VCaP (cell line): Measurements from ENCODE around the gene DHRS7C.

Source experiments
- H3K27ac ChIP-seq: fragments of 450-650 bp; 2 replicates; pipeline ENCODE4 v1.5.1; 2017
- TF ChIP-seq, protein P1 (sequence below): fragments of 450-650 bp; conservative IDR thresholded peaks from 2 replicates; pipeline ENCODE4 v1.5.1; 2017; ENCODE audit warnings: mild to moderate bottlenecking, moderate library complexity

Gene DHRS7C

DNA sequence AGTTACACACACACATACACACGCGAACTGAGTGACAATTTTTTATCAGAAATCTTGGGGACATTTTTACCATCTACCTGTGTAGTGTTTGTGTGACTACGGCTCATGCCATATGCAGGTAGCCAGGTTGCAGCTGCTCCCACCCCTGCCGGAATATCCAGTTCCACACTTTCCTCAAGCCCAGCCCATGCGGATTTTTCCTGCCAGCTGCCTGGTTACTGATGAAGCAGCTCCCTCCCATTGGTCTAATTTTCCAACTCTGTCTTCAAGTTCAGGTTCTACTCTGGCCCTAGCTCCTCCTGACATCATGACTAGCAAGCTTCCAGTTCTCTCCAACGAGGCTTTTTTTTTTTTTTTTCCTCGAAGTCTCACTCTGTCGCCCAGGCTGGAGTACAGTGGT is 25.7 kb upstream of the DHRS7C start:
- TF ChIP-seq, protein P1, sequence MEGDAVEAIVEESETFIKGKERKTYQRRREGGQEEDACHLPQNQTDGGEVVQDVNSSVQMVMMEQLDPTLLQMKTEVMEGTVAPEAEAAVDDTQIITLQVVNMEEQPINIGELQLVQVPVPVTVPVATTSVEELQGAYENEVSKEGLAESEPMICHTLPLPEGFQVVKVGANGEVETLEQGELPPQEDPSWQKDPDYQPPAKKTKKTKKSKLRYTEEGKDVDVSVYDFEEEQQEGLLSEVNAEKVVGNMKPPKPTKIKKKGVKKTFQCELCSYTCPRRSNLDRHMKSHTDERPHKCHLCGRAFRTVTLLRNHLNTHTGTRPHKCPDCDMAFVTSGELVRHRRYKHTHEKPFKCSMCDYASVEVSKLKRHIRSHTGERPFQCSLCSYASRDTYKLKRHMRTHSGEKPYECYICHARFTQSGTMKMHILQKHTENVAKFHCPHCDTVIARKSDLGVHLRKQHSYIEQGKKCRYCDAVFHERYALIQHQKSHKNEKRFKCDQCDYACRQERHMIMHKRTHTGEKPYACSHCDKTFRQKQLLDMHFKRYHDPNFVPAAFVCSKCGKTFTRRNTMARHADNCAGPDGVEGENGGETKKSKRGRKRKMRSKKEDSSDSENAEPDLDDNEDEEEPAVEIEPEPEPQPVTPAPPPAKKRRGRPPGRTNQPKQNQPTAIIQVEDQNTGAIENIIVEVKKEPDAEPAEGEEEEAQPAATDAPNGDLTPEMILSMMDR: no peak
- H3K27ac ChIP-seq: 0 out of 2 replicates have a peak overlapping the region, but pooled peaks have one; percentile 24

DNA sequence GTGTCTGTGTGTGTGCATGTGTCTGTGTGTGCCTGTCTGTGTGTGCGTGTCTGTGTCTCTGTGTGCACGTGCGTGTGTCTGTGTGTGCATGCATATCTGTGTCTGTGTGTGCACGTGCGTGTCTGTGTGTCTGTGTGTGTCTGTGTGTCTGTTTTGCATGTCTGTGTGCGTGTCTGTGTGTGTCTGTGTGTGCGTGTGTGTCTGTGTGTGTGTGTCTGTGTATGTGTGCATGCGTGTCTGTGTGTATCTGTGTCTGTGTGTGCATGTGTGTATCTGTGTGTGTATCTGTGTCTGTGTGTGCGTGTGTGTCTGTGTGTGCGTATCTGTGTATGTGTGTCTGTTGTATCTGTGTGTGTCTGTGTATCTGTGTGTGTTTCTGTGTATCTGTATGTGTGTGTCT is 25.1 kb upstream of the DHRS7C start:
- TF ChIP-seq, protein P1: no peak
- 0 out of 2 replicates have a peak overlapping the region, but pooled peaks have one; percentile 24 for H3K27ac ChIP-seq

DNA sequence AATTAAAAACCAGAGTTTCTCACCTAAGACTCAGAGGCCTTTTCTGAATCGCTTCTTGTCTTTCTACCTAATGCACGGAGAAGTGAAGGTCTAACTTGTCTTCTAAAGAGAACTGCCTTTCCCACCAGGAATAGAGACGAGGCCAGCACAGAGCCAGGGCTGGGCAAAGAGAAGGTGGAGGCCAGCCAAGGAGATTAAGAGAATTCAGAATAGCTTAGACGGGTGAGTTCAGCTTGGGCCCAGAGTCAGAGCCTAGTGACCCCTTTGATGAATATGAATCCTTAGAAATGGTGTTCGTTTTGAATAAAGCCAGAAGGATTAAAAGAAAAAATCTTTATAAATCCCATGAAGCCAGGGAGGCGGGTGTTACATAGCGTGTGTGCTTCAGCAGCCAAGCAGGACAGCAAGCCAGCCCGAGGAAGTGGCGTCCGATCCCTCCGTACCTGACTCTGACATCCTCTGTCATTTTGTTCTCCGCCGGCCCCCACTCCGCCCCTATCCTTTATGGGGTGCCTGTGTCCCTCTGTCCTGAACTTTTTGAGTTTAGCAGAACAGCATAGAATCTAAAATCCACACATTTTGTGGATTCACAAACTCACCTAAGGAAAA is 23.0 kb upstream of the DHRS7C start:
- TF ChIP-seq, protein P1: no peak
- H3K27ac ChIP-seq: no peak overlapping the region

DNA sequence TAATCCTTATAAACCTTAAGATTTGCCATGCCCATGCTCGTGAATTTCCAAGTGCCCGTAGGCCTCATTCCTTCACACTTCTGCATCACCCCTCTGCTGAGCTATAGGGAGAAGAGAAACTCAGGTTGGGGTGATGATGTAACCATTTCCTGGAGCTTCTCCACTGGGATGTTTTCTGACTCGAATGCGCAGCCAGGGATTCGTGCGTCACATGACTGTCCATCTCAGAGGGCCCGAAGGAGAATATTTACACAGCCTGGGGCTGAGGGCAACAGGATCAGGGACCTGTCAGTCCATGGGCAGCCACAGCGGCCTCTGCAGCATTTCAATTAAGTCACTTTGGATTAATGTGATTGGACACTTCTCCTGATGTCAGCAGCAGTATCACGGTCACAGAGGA is 21.8 kb upstream of the DHRS7C start:
- H3K27ac ChIP-seq: no peak overlapping the region
- TF ChIP-seq, protein P1: no peak

DNA sequence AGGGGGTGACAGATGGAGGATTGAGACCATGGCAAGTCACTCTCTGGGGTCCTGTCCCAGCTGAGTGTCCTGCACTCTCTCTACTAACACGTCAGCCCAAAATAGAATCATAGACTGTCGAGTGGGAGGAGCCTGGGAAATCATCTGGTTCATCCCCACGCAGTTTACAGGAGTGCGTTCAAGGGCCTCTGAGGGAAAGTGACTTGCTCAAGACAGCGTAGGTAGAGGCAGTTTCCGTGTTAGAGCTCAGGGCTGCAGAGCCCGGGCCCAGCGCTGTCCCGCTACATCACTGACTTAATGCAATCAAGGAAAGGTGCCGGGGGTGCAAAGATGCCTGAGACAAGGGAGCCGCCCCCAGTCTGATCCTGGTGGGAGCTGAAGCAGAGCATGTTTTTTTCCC is 20.1 kb upstream of the DHRS7C start:
- TF ChIP-seq, protein P1: no peak
- H3K27ac ChIP-seq: no peak overlapping the region

DNA sequence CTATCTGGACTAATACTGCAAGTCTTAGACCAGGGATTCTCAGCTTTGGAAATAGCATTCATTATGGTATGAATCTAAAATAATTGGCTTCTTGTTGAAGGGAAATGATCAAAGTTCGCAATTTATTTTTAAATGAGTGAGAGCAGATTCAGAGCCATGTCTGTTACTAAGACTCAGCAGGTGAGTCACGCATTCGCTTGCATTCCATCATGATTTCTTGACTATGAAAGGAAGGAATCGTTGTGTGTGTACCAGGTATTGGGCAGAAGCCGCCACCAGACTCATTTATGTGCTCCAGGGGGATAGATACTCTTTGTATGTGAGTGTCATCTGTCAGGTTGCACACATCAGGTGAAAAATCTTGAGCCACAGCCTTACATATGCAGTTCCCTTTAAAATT is 19.7 kb upstream of the DHRS7C start:
- TF ChIP-seq, protein P1: no peak
- no peak overlapping the region for H3K27ac ChIP-seq

DNA sequence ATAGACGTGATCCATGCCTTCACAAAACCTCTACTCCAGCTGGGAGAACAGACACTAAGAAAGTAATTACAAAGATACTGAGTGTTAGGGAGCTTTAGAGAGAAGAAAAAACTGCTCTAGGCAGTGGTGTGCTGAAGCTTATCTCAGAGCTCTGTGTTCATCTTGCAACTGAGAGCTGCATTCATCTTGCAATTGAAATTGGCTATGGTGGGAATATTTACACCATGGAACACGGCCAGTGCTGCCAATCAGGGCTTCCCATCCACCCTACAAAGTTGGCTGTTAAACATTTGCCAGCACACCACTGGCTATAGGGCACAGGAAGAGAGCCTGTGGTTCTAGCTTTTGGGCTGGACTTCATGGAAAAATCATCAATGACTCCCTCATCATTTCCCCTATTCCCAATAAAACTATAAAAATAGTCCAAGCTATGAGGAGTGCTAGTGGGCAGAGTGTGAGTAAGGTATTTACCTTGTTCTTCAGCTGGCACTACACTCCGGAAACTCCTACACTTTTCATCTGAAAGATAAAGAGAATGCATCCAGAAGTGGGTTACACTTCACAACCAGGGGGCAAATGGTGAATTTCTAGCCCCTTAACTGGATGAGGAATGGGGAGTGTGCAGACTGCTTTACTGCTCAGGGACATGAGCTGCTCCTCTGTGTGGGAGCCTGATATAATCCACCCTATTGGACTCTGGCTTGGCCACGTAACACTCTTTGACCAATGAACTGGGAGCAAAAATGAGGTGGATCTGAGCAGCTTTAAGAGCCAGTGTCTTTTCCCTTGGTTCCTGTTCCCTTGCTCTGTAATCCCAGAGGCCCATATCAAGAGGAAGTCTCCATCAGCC is 18.9 kb upstream of the DHRS7C start:
- TF ChIP-seq, protein P1: no peak
- no peak overlapping the region for H3K27ac ChIP-seq
